ENCODE results near the gene SERAC1. TPM values are rescaled to one million over a fixed set of nuclear protein-coding genes. Genes with fewer than 3 reads are reported as not detected.
A peak's percentile ranks its signal among the peaks of the same experiment; 100 is the strongest.

The SERAC1 gene
- total RNA-seq, 2 experiments from 2014 or later = 1.4 to 2.5 TPM

GRCh38 chr6:158087224-158087867, 80.7 kb downstream of the SERAC1 start:
- no peaks in the 10 kb centered on the region for H3K27me3 Mint-ChIP-seq
- Histone ChIP-seq H3K4me3 (ENCODE audit: low read length) (no peak overlapping the region), H3K36me3 (ENCODE audit: insufficient read depth, low read length) (peaks cover 81% of the 10 kb centered on the region), H3K27ac (ENCODE audit: low read depth in 1 of 2, low read length in 2 of 2) (no peak overlapping the region), H3K4me1 (ENCODE audit: insufficient read depth, low read length) (peaks cover 2% of the 10 kb centered on the region), H3K27me3 (ENCODE audit: control insufficient read depth in 1 of 2, insufficient read depth in 2 of 2, low read length in 2 of 2) (no peaks in the 10 kb centered on the region), H3K9me3 (ENCODE audit: control insufficient read depth in 1 of 2, insufficient read depth in 1 of 2, low read length in 2 of 2) (no peaks in the 10 kb centered on the region)
- no peak for ATAC-seq (ENCODE audit: poor library complexity)
- POLR2A ChIA-PET = no interaction called here
- H3K27ac Mint-ChIP-seq = no peak overlapping the region
- DNase-seq = no peak
- no peaks in the 10 kb centered on the region for H3K9me3 Mint-ChIP-seq
- TF ChIP-seq CTCF (IDR thresholded peaks at IDR 0.05) = no peak
- CTCF ChIA-PET = interaction anchor here (0.7 kb wide), 1 partner anchor 24 kb away, joined by 4 read pairs; no protein-coding TSS in a partner anchor
- intact Hi-C loops (cut with DNase I, micrococcal nuclease) = no loop called here
- H3K4me3 Mint-ChIP-seq = no peak overlapping the region
- no peaks in the 10 kb centered on the region for H3K4me1 Mint-ChIP-seq (ENCODE audit: low read depth)
- peaks cover 94% of the 10 kb centered on the region for H3K36me3 Mint-ChIP-seq (ENCODE audit: low read depth)

GRCh38 chr6:158086504-158087223, 81.4 kb downstream of the SERAC1 start:
- no peak overlapping the region for H3K27ac ChIP-seq (ENCODE audit: low read depth in 1 of 2, low read length in 2 of 2)
- H3K9me3 ChIP-seq (ENCODE audit: control insufficient read depth in 1 of 2, insufficient read depth in 1 of 2, low read length in 2 of 2) = no peaks in the 10 kb centered on the region
- peaks cover 78% of the 10 kb centered on the region for H3K36me3 ChIP-seq (ENCODE audit: insufficient read depth, low read length)
- Mint-ChIP-seq H3K4me3 (no peak overlapping the region), H3K27me3 (no peaks in the 10 kb centered on the region), H3K4me1 (ENCODE audit: low read depth) (no peaks in the 10 kb centered on the region), H3K36me3 (ENCODE audit: low read depth) (peaks cover 91% of the 10 kb centered on the region), H3K9me3 (no peaks in the 10 kb centered on the region), H3K27ac (peak overlapping the region; percentile 4)
- no peak for TF ChIP-seq CTCF (IDR thresholded peaks at IDR 0.05)
- H3K4me3 ChIP-seq (ENCODE audit: low read length) = no peak overlapping the region
- peak in 2 of 14 experiments; percentile 31 to 40 for DNase-seq
- ChIA-PET POLR2A (interaction anchor here (0.5 kb wide), 1 partner anchor 645 kb away, joined by 3 read pairs; no protein-coding TSS in a partner anchor), CTCF (no interaction called here)
- H3K27me3 ChIP-seq (ENCODE audit: control insufficient read depth in 1 of 2, insufficient read depth in 2 of 2, low read length in 2 of 2) = no peaks in the 10 kb centered on the region
- peaks cover 2% of the 10 kb centered on the region for H3K4me1 ChIP-seq (ENCODE audit: insufficient read depth, low read length)
- intact Hi-C loops (cut with DNase I, micrococcal nuclease) = no loop called here
- ATAC-seq (ENCODE audit: poor library complexity) = peak; percentile 46

- Histone ChIP-seq H3K9me3 (ENCODE audit: control insufficient read depth in 1 of 2, insufficient read depth in 1 of 2, low read length in 2 of 2) (no peaks in the 10 kb centered on the region), H3K4me1 (ENCODE audit: insufficient read depth, low read length) (peaks cover 2% of the 10 kb centered on the region), H3K4me3 (ENCODE audit: low read length) (no peak overlapping the region), H3K27ac (ENCODE audit: low read depth in 1 of 2, low read length in 2 of 2) (no peak overlapping the region), H3K36me3 (ENCODE audit: insufficient read depth, low read length) (peaks cover 82% of the 10 kb centered on the region), H3K27me3 (ENCODE audit: control insufficient read depth in 1 of 2, insufficient read depth in 2 of 2, low read length in 2 of 2) (no peaks in the 10 kb centered on the region)
- no peak for TF ChIP-seq CTCF (IDR thresholded peaks at IDR 0.05)
- ChIA-PET CTCF (no interaction called here), POLR2A (interaction anchor here (0.5 kb wide), 1 partner anchor 645 kb away, joined by 3 read pairs; no protein-coding TSS in a partner anchor)
- H3K4me1 Mint-ChIP-seq (ENCODE audit: low read depth) = no peaks in the 10 kb centered on the region
- DNase-seq (no peak), ATAC-seq (ENCODE audit: poor library complexity) (no peak)
- peak overlapping the region; percentile 4 for H3K27ac Mint-ChIP-seq
- H3K9me3 Mint-ChIP-seq = no peaks in the 10 kb centered on the region
- intact Hi-C loops (cut with DNase I, micrococcal nuclease) = no loop called here
- H3K27me3 Mint-ChIP-seq = no peaks in the 10 kb centered on the region
- no peak overlapping the region for H3K4me3 Mint-ChIP-seq
- peaks cover 91% of the 10 kb centered on the region for H3K36me3 Mint-ChIP-seq (ENCODE audit: low read depth)
Observed at GRCh38 chr6:158086054-158086503, 82.0 kb downstream of the SERAC1 start.

Data from CD4-positive, alpha-beta T cell (primary cell).